Gastrocnemius medialis (tissue), 4 donors: ENCODE measurements around the gene PGM1. TPM values are rescaled to one million over a fixed set of nuclear protein-coding genes. Genes with fewer than 3 reads are reported as not detected.

Experiments
- ATAC-seq, 2 donors: fragments of 150-250 bp; one replicate each; pipeline ENCODE4 v1.9.1; 2016
- DNase-seq, 2 donors: peaks; one replicate each; pipeline ENCODE4 v3.0.0-alpha.2; 2019
- H3K27ac ChIP-seq, 4 donors: fragments of 200-600 bp; sonication (generic); 1 replicate in 1 of 4; 2 replicates in 3 of 4; pipeline ENCODE4 v1.5.1; 2016 to 2018; ENCODE audit warnings: mild to moderate bottlenecking in 2 of 4, moderate library complexity in 1 of 4
- H3K27me3 ChIP-seq, 3 donors: fragments of 200-600 bp; sonication (generic) in 2 of 3; 1 replicate in 1 of 3; 2 replicates in 2 of 3; pipeline versions ENCODE4 v1.5.1 to v1.6.0; 2016 to 2019; ENCODE audit warnings: mild to moderate bottlenecking in 1 of 3, moderate library complexity in 1 of 3
- H3K36me3 ChIP-seq, 2 donors: fragments of 200-600 bp; sonication (generic) in 1 of 2; one replicate each; pipeline ENCODE4 v1.5.1; 2017 to 2018
- H3K4me1 ChIP-seq, 2 donors: fragments of 200-600 bp; sonication (generic) in 1 of 2; one replicate each; pipeline ENCODE4 v1.5.1; 2016 to 2017; ENCODE audit warnings: mild to moderate bottlenecking in 2 of 2
- H3K4me3 ChIP-seq, 4 donors: fragments of 200-600 bp; sonication (generic) in 3 of 4; 1 replicate in 1 of 4; 2 replicates in 3 of 4; pipeline ENCODE4 v1.5.1; 2016 to 2019; ENCODE audit warnings: mild to moderate bottlenecking in 2 of 4
- H3K9me3 ChIP-seq, 3 donors: fragments of 200-600 bp; sonication (generic) in 2 of 3; 1 replicate in 1 of 3; 2 replicates in 2 of 3; pipeline ENCODE4 v1.5.1; 2016 to 2019
- POLR2A ChIP-seq, 2 donors: fragments of 450-650 bp; IDR thresholded peaks; one replicate each; pipeline ENCODE4 v1.6.1; 2017; ENCODE audit warnings: antibody characterized with exemption in 2 of 2, mild to moderate bottlenecking in 2 of 2, moderate library complexity in 2 of 2
- in situ Hi-C, 4 donors: fragments of 200-750 bp; cut with MboI; loops; one replicate each; pipeline versions ENCODE4 v1.15.0 to v1.8.0; 2017; ENCODE audit warnings: low sequenced_read_pairs in 4 of 4
- intact Hi-C: fragments of 100-400 bp; cut with DNase I; formaldehyde crosslinking; loops from one replicate; pipeline ENCODE4 v1.15.1; 2023; ENCODE audit warnings: low total_unique reads
- total RNA-seq, 4 donors: library from RNA; depleted of rRNA; stranded (reverse); fragments of >200 nt; gene quantifications; one replicate each; pipeline versions ENCODE4 v1.1.0 to v1.2.3, GENCODE V29; 2016
- TF ChIP-seq, protein P1 (sequence below), 5 experiments: fragments of 450-650 bp in 3 of 5; fragments of 200-600 bp in 2 of 5; sonication (generic) in 2 of 5; IDR thresholded peaks in 4 of 5; conservative IDR thresholded peaks in 1 of 5; 1 replicate in 4 of 5; 2 replicates in 1 of 5; pipeline ENCODE4 v1.5.1; 2016 to 2019; ENCODE audit warnings: antibody characterized with exemption in 5 of 5, mild to moderate bottlenecking in 3 of 5, moderate library complexity in 3 of 5

The PGM1 gene
- 100 to 1,000 TPM; 320 to 713 (median 666) TPM for total RNA-seq

GRCh38 chr1:63593303-63593885 lies at the start of gene PGM1:
PGM1 (plus strand) TSS chr1:63593411; CDS start chr1:63593489, 78 bp downstream.
- in situ Hi-C loops = no loop called here
- peak; percentile 57 to 63 for ATAC-seq
- H3K4me1 ChIP-seq = peaks cover 47 to 57% of the 10 kb centered on the region in 2 donors
- intact Hi-C loops = loop anchor here (5.0 kb wide), 1 partner anchor 226 kb away; the partner anchor contains the start of gene ALG6
- peak; percentile 60 to 76 for TF ChIP-seq POLR2A (IDR thresholded peaks at IDR 0.05)
- TF ChIP-seq, protein P1, sequence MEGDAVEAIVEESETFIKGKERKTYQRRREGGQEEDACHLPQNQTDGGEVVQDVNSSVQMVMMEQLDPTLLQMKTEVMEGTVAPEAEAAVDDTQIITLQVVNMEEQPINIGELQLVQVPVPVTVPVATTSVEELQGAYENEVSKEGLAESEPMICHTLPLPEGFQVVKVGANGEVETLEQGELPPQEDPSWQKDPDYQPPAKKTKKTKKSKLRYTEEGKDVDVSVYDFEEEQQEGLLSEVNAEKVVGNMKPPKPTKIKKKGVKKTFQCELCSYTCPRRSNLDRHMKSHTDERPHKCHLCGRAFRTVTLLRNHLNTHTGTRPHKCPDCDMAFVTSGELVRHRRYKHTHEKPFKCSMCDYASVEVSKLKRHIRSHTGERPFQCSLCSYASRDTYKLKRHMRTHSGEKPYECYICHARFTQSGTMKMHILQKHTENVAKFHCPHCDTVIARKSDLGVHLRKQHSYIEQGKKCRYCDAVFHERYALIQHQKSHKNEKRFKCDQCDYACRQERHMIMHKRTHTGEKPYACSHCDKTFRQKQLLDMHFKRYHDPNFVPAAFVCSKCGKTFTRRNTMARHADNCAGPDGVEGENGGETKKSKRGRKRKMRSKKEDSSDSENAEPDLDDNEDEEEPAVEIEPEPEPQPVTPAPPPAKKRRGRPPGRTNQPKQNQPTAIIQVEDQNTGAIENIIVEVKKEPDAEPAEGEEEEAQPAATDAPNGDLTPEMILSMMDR (IDR thresholded peaks at IDR 0.05 in 4 of 5, conservative IDR thresholded peaks at IDR 0.05 in 1 of 5) = no peak
- peak; percentile 51 to 86 for DNase-seq
- peak within 1 kb of the TSS; percentile 74 to 85 (median 78) for H3K4me3 ChIP-seq
- no peaks in the 10 kb centered on the region for H3K9me3 ChIP-seq
- H3K27ac ChIP-seq = peak within 1 kb of the TSS; percentile 91 to 99 (median 96)
- no peaks in the 10 kb centered on the region for H3K27me3 ChIP-seq
- no peaks in the 10 kb centered on the region for H3K36me3 ChIP-seq

- H3K4me3 ChIP-seq = no peak overlapping the region
- H3K9me3 ChIP-seq = no peaks in the 10 kb centered on the region
- H3K27ac ChIP-seq = no peak overlapping the region
- DNase-seq = no peak
- H3K27me3 ChIP-seq = no peaks in the 10 kb centered on the region
- H3K4me1 ChIP-seq = peaks cover 0 to 7% of the 10 kb centered on the region in 2 donors
- no peak for ATAC-seq
- no peaks in the 10 kb centered on the region for H3K36me3 ChIP-seq
- TF ChIP-seq POLR2A (IDR thresholded peaks at IDR 0.05) = no peak
- TF ChIP-seq, protein P1 (IDR thresholded peaks at IDR 0.05 in 4 of 5, conservative IDR thresholded peaks at IDR 0.05 in 1 of 5) = no peak
- in situ Hi-C loops (loop anchor here in 1 of 4 donors (25.0 kb wide), 1 partner anchor 708 kb away; no protein-coding TSS in a partner anchor), intact Hi-C loops (no loop called here)
Observed at GRCh38 chr1:63545780-63546179, 47.4 kb upstream of the PGM1 start.

DNA sequence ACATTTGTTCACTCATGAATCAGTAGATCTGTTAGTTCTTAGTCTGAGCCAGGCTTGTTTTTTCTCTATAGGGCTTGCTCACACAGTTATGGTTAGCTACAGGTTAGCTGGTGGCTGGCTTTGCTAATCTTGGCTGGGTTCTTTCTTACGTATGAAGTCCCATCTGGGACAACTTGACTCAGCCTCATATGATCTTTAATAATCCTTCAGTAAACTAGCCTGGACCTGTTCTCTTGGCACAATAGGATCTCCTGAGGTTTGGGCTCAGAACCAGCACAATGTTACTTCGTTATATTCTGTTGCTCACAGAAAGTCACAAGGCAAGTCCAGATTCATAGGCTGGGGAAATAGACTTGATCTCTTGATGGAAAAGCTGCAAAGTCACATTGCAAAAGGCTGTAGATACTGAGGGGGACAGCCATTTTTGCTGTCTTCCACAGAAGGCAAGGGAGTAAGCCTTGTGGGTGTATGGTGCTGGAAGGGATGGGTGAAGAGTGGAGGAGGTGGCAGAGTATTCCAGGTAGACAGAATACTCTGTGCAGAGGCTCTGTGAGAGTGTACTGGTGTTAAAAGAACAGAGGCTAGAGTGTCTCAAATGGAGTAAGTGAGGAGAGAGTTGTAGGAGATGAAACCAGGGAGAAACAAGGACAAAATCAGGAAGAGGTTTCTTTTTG lies 45.5 kb upstream of the PGM1 start:
- in situ Hi-C loops (loop anchor here in 1 of 4 donors (25.0 kb wide), 1 partner anchor 710 kb away; no protein-coding TSS in a partner anchor), intact Hi-C loops (no loop called here)
- H3K4me1 ChIP-seq = peaks cover 0 to 7% of the 10 kb centered on the region in 2 donors
- H3K36me3 ChIP-seq = no peaks in the 10 kb centered on the region
- peak; percentile 56 to 64 for DNase-seq
- no peaks in the 10 kb centered on the region for H3K27me3 ChIP-seq
- peak overlapping the region; percentile 71 to 83 (median 77) for H3K27ac ChIP-seq
- peak; percentile 27 to 47 for TF ChIP-seq POLR2A (IDR thresholded peaks at IDR 0.05)
- TF ChIP-seq, protein P1 (IDR thresholded peaks at IDR 0.05 in 4 of 5, conservative IDR thresholded peaks at IDR 0.05 in 1 of 5) = no peak
- H3K4me3 ChIP-seq = peak overlapping the region in 1 of 4 donors; percentile 32
- H3K9me3 ChIP-seq = no peaks in the 10 kb centered on the region
- peak; percentile 94 to 97 for ATAC-seq

DNA sequence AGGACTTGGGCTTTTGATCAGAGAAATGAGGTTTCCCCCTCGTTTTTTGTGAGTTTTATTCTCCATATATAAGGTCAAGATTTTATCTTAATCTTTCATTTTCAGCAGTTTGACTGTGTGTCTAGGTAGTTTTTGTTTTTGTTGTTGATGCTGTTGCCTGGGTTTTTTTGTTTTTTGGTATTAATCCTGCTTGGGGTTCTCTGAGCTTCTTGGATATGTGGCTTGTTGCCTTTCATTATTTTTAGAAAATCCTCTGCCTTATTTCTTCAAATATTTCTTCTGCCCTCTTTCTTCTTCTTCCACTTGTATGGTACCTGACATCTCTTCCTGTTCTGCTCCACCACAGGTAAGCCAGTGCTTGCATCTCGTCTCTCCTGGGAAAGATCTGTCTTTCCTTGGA lies 44.9 kb upstream of the PGM1 start:
- no peak for TF ChIP-seq POLR2A (IDR thresholded peaks at IDR 0.05)
- TF ChIP-seq, protein P1 (IDR thresholded peaks at IDR 0.05 in 4 of 5, conservative IDR thresholded peaks at IDR 0.05 in 1 of 5) = no peak
- intact Hi-C loops = no loop called here
- H3K27me3 ChIP-seq = no peaks in the 10 kb centered on the region
- peaks cover 0 to 7% of the 10 kb centered on the region in 2 donors for H3K4me1 ChIP-seq
- ATAC-seq (no peak), DNase-seq (no peak)
- peak overlapping the region; percentile 71 to 83 (median 77) for H3K27ac ChIP-seq
- H3K36me3 ChIP-seq = no peaks in the 10 kb centered on the region
- no peaks in the 10 kb centered on the region for H3K9me3 ChIP-seq
- peak overlapping the region in 1 of 4 donors; percentile 32 for H3K4me3 ChIP-seq
- in situ Hi-C loops = loop anchor here in 1 of 4 donors (25.0 kb wide), 1 partner anchor 711 kb away; no protein-coding TSS in a partner anchor
